Activated CD4-positive, alpha-beta T cell treated with anti-CD3 and anti-CD28 coated beads, Interleukin-2, amount 10 ng/mL, durations not matched to agents 7 days and 5 days (primary cell): Measurements from ENCODE around the gene TRPM5. TPM values are rescaled to one million over a fixed set of nuclear protein-coding genes. Genes with fewer than 3 reads are reported as not detected.
"Not testable (repeated sequence)": the region's sequence is repeated elsewhere in the genome, so short reads cannot be mapped to it uniquely, and the experiment has no call there.

ENCODE experiments used
- CTCF ChIA-PET: fragments of 350-600 bp; sonication (Branson Sonifier 250); formaldehyde crosslinking; loops from one replicate; lab custom pipeline; 2021; ENCODE audit warnings: antibody characterized with exemption; lab: Charles Lee
- POLR2A ChIA-PET: fragments of 350-600 bp; sonication (Branson Sonifier 250); formaldehyde crosslinking; loops from one replicate; lab custom pipeline; 2021; ENCODE audit warnings: antibody characterized with exemption; lab: Charles Lee
- DNase-seq: peaks from one replicate; pipeline ENCODE4 v3.0.0-alpha.2; 2020
- H3K27ac Mint-ChIP-seq: one replicate; pipeline ENCODE4 v1.8.0; 2021; ENCODE audit warnings: mild to moderate bottlenecking, moderate library complexity, mixed read lengths
- H3K27me3 Mint-ChIP-seq: one replicate; pipeline ENCODE4 v1.8.0; 2021; ENCODE audit warnings: mixed read lengths
- H3K36me3 Mint-ChIP-seq: one replicate; pipeline ENCODE4 v1.8.0; 2021; ENCODE audit warnings: low read depth, mixed read lengths
- H3K4me1 Mint-ChIP-seq: one replicate; pipeline ENCODE4 v1.8.0; 2021; ENCODE audit warnings: mixed read lengths
- H3K4me3 Mint-ChIP-seq: one replicate; pipeline ENCODE4 v1.8.0; 2021; ENCODE audit warnings: mild to moderate bottlenecking, moderate library complexity, mixed read lengths
- H3K9me3 Mint-ChIP-seq: one replicate; pipeline ENCODE4 v1.8.0; 2021; ENCODE audit warnings: mixed read lengths
- total RNA-seq, 2 experiments: library from RNA; stranded (reverse); gene quantifications; one replicate each; pipeline ENCODE4 v1.2.3, GENCODE V29; 2021

TRPM5 gene, protein sequence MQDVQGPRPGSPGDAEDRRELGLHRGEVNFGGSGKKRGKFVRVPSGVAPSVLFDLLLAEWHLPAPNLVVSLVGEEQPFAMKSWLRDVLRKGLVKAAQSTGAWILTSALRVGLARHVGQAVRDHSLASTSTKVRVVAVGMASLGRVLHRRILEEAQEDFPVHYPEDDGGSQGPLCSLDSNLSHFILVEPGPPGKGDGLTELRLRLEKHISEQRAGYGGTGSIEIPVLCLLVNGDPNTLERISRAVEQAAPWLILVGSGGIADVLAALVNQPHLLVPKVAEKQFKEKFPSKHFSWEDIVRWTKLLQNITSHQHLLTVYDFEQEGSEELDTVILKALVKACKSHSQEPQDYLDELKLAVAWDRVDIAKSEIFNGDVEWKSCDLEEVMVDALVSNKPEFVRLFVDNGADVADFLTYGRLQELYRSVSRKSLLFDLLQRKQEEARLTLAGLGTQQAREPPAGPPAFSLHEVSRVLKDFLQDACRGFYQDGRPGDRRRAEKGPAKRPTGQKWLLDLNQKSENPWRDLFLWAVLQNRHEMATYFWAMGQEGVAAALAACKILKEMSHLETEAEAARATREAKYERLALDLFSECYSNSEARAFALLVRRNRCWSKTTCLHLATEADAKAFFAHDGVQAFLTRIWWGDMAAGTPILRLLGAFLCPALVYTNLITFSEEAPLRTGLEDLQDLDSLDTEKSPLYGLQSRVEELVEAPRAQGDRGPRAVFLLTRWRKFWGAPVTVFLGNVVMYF (N-terminal part only)
- total RNA-seq, result under 1 TPM in 1 of 2 experiments, not detected in 1; 0.07 TPM

DNA sequence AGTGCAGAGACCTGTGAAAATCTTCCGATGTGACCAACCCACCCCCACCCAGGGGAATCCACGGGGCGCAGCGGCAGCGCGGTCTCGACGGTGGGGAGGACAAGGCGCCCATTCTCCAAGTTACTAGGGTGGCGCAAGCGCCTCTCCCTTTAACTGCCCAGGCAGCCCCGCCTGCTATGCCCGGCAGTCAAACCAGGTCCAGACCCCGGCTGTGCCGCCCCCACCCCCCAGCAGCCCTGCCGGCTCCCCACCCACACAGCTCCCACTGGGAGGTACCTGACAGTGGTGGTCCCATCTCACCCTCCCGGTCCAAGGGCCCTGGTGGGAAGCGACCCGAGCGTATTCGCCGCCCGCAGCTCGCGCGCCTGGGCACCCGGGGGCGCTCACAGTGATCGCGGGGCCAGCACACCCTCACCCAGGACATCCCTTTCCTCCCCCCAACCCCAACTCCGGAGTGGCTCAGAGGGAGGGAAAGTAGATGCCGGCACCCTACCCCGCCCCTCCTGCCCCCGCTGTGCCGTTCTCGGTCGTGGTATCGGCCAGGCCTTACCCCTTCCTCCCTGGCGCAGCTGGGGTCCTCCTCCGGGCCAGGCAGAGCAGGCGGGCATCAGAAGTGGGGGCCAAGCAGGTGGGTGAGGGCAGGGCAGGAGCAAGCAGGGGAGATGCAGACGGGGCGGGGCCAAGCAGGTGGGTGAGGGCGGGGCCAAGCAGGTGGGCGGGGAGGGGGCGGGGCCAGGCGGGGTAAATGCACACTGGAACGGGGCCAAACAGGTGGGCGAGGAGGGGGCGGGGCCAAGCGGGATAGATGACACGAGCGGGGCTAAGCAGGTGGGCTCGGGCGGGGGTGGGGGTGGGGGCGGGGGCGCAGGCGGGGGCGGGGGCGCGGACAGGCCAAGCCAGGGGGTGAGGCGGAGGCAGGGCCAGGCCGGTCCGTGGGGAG lies at the start of gene TRPM5:
TRPM5 (minus strand) TSS at position 634 of the 940 bp plus-strand sequence. CDS start 21,478 bp downstream, outside the sequence.
- peak; percentile 74 for DNase-seq
- Mint-ChIP-seq H3K4me1 (peaks cover 39% of the 10 kb centered on the region), H3K9me3 (no peaks in the 10 kb centered on the region), H3K27ac (peak within 1 kb of the TSS; percentile 86), H3K4me3 (peak within 1 kb of the TSS; percentile 91), H3K36me3 (peaks cover 5% of the 10 kb centered on the region), H3K27me3 (peaks cover 13% of the 10 kb centered on the region)
- POLR2A ChIA-PET, result no interaction called here
- CTCF ChIA-PET, result interaction anchor here (1.0 to 2.1 kb wide), 3 partner anchors 87 to 448 kb away, joined by 3 to 5 read pairs (median 4); no protein-coding TSS in a partner anchor

DNA sequence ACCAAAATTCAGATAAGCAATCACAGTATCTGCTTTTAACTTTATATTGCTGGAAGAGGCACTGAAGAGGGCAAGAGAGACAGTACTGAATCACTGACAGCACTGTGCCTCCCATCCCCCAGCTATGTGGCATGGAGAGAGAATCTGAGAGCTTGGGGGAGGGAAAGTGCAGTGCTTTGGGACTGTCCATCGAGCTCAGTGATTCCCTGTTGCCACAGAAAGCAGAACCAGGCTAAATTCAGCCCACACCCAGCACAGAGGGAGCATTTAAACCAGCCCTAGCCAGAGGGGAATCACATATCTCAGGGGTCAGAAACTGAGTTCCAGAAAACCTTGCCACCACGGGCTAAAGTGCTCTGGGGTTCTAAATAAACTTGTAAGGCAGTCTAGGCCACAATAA lies 44.8 kb upstream of the TRPM5 start:
- H3K27ac Mint-ChIP-seq, result no peak overlapping the region
- H3K27me3 Mint-ChIP-seq, result no peaks in the 10 kb centered on the region
- CTCF ChIA-PET, result no interaction called here
- peaks cover 51% of the 10 kb centered on the region for H3K9me3 Mint-ChIP-seq
- no peak for DNase-seq
- POLR2A ChIA-PET, result interaction anchor here (0.7 kb wide), 1 partner anchor 111 kb away, joined by 3 read pairs; no protein-coding TSS in a partner anchor
- H3K36me3 Mint-ChIP-seq, result peaks cover 35% of the 10 kb centered on the region
- H3K4me1 Mint-ChIP-seq, result no peaks in the 10 kb centered on the region
- no peak overlapping the region for H3K4me3 Mint-ChIP-seq

DNA sequence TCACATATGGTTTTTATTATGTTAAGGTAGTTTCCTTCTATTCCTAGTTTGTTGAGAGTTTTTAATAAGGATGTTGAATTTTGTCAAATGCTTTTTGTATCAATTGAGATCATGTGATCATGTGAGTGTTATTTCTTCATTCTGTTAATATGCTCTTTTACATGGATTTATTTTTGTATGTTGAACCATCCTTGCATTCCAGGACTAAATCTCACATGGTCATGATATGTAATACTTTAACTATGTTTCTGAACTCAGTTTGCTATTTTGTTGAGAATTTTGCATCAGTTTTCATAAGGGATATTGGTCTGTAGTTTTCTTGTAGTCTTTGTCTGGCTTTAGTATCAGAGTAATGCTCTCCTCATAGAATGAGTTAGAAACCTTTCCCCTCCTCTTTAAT lies 43.7 kb upstream of the TRPM5 start:
- Mint-ChIP-seq H3K36me3 (peaks cover 37% of the 10 kb centered on the region), H3K4me3 (no peak overlapping the region), H3K27me3 (no peaks in the 10 kb centered on the region), H3K4me1 (no peaks in the 10 kb centered on the region), H3K9me3 (peaks cover 45% of the 10 kb centered on the region), H3K27ac (no peak overlapping the region)
- no peak for DNase-seq
- ChIA-PET CTCF (interaction anchor here (0.7 kb wide), 1 partner anchor 10 kb away, joined by 3 read pairs; no protein-coding TSS in a partner anchor), POLR2A (no interaction called here)

DNA sequence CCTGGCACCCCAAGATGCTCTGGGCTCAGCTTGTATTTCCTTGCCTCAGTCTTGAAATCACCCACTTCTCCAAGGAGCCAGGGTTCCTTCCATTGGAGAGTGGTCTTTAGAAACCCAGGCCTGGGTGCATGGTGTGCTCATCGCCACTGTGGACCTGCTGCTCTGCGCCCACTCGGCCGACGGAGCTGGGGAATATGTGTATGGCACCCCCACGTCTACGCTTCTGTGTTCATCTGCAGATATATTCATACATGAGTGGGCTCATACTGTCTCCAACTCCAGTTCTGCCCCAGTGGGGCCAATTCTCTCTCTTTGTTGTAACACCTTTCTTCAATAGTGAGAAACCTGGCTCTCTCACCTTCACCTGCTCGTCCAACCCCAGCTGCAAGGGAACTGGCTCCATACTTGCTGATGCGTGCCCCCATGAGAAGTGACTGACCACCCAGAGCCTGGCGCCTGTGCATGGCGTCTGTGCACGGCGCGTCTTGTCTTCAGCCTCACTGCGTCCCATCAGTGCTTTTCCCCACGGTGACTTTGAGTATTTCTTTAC lies 40.3 kb upstream of the TRPM5 start:
- DNase-seq, result no peak
- Mint-ChIP-seq H3K36me3 (peaks cover 48% of the 10 kb centered on the region), H3K27me3 (no peaks in the 10 kb centered on the region), H3K9me3 (peaks cover 42% of the 10 kb centered on the region), H3K27ac (no peak overlapping the region), H3K4me3 (no peak overlapping the region), H3K4me1 (peaks cover 20% of the 10 kb centered on the region)
- ChIA-PET CTCF (interaction anchor here (1.2 kb wide), 1 partner anchor 17 kb away, joined by 6 read pairs; no protein-coding TSS in a partner anchor), POLR2A (no interaction called here)

DNA sequence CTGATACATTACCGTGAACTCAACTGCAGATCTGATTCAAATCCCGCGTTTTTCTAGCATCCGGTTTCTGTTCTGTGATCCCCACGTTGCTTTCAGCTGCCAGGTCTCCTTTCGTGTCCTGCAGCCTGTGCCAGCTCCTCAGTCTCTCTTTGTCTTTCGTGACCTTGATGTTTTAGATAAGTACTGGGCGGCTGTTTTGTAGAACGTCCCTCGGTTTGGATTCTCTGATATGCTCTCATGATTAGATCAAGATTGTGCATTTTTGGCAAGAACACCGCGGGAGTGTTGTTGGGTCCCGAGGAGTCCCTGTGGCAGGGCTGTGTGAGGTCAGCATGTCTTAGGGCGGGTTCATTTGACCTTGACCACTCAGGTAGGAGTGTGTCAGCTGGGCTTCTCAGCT lies 39.1 kb upstream of the TRPM5 start:
- DNase-seq, result no peak
- H3K9me3 Mint-ChIP-seq, result peaks cover 35% of the 10 kb centered on the region
- H3K36me3 Mint-ChIP-seq, result peaks cover 49% of the 10 kb centered on the region
- no peak overlapping the region for H3K27ac Mint-ChIP-seq
- no peak overlapping the region for H3K4me3 Mint-ChIP-seq
- H3K27me3 Mint-ChIP-seq, result no peaks in the 10 kb centered on the region
- ChIA-PET POLR2A (no interaction called here), CTCF (interaction anchor here (1.2 kb wide), 1 partner anchor 16 kb away, joined by 6 read pairs; no protein-coding TSS in a partner anchor)
- peaks cover 20% of the 10 kb centered on the region for H3K4me1 Mint-ChIP-seq

DNA sequence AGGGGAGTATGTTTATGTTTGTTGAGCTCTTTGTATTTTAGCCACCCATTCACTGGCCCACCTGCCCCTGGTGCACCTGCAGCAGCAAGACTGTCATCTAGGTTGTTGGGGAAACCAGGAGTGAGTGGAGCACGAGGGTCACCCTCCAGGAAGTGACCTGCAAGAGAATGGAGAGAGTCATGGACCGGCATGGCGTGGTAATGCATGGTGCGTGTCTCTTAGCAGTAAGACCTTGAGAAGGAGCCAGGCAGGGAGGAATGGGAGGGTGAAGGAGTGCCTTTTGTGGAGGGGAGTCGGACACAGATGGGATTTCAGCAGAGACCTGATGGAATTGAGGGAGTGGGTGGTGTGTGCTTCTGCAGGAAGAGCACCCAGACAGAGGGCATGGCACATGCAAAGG lies 38.4 kb upstream of the TRPM5 start:
- ChIA-PET CTCF (no interaction called here), POLR2A (no interaction called here)
- H3K4me3 Mint-ChIP-seq, result no peak overlapping the region
- H3K27ac Mint-ChIP-seq, result no peak overlapping the region
- peaks cover 35% of the 10 kb centered on the region for H3K9me3 Mint-ChIP-seq
- DNase-seq, result no peak
- H3K36me3 Mint-ChIP-seq, result peaks cover 49% of the 10 kb centered on the region
- H3K27me3 Mint-ChIP-seq, result no peaks in the 10 kb centered on the region
- peaks cover 20% of the 10 kb centered on the region for H3K4me1 Mint-ChIP-seq

DNA sequence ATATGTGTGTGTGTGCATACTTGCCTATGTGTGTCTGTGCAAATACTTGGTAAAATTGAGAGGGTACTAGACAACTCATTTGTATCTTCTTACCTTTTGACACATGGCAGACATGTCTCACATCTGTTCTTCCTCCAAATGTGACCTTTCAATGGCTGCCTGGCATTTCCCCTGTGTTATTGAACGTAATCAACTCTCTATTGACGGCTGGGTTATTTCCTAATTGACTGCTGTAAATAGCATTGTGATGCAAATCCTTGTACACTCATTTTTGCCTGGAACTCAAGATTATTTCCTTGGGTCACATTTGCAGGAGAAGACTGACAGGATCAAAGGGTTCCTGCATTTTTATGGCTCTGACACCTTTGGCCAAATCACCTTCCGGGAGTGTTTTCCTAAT lies 37.9 kb upstream of the TRPM5 start:
- no peak for DNase-seq
- H3K27me3 Mint-ChIP-seq, result no peaks in the 10 kb centered on the region
- peaks cover 20% of the 10 kb centered on the region for H3K4me1 Mint-ChIP-seq
- ChIA-PET CTCF (no interaction called here), POLR2A (no interaction called here)
- H3K9me3 Mint-ChIP-seq, result peaks cover 34% of the 10 kb centered on the region
- H3K36me3 Mint-ChIP-seq, result peaks cover 49% of the 10 kb centered on the region
- no peak overlapping the region for H3K27ac Mint-ChIP-seq
- no peak overlapping the region for H3K4me3 Mint-ChIP-seq

DNA sequence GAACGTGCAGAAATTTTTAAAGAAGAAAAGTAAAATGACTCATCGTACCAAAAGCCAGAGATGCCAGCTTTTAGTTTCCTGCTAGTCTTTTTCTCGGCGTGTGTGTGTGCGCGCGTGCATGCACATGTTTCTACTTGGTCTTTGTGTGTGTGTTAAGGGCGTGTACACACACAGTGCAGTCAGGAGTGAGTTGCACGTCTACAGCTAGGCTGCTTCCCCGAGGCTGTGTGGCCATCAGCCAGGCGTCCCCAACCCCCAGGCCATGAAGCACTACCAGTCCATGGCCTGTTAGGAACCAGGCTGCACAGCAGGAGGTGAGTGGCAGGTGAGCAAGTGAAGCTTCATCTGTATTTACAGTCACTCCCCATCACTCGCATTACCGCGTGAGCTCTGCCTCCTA lies 36.9 kb upstream of the TRPM5 start:
- Mint-ChIP-seq H3K9me3 (peaks cover 28% of the 10 kb centered on the region), H3K27ac (no peak overlapping the region), H3K36me3 (peaks cover 48% of the 10 kb centered on the region), H3K4me1 (peaks cover 20% of the 10 kb centered on the region), H3K27me3 (no peaks in the 10 kb centered on the region), H3K4me3 (peak overlapping the region; percentile 19)
- no peak for DNase-seq
- ChIA-PET CTCF (no interaction called here), POLR2A (no interaction called here)

DNA sequence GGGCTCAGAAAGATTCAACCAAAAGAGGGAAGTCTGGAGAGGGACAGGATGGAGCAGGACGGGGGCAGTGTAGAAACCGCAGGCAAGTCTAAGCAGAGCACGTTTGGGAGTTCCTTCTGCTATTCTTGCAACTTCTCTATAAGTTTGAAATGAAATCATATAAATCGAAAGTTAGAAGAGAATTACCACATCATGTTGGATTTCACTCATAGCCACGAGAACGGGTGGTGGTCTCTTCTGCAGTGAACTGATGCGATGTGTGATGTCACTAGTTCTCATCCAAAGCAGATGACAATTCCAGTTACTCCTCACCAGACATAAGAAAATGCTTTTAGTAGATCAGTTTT lies 36.5 kb upstream of the TRPM5 start:
- CTCF ChIA-PET, result no interaction called here
- H3K27ac Mint-ChIP-seq, result no peak overlapping the region

DNA sequence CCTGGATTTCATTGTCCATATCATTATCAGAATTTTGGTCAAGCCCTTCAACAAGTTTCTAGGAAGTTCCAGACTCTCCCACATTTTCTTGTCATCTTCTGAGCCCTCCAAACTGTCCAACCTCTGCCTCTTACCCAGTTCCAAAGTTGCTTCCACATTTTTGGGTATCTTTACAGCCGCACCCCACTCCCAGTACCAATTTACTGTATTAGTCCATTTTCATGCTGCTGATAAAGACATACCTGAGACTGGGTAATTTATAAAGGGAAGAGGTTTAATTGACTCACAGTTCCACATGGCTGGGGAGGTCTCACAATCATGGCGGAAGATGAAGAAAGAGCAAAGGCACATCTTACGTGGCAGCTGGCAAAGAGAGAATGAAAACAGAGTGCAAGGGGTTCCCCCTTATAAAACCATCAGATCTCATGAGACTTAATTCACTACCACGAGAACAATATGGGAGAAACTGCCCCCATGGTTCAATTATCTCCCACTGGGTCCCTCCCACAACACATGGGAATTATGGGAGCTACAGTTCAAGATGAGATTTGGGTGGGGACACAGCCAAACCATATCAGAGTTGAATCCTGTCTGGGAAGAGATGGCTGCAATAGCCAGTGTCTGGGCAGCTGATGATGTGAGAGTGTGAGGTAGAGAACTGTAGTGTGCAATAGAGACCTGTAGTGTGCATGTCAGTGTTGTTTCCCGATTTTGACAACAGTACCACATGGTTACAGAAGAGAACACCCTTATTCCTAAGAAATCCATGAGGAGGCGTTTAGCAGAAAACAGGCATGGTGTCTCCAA lies 36.0 kb upstream of the TRPM5 start:
- H3K27me3 Mint-ChIP-seq, H3K4me3 Mint-ChIP-seq, DNase-seq, H3K27ac Mint-ChIP-seq, POLR2A ChIA-PET, CTCF ChIA-PET: not testable (repeated sequence)
- Mint-ChIP-seq H3K4me1 (peaks cover 20% of the 10 kb centered on the region), H3K36me3 (peaks cover 40% of the 10 kb centered on the region), H3K9me3 (peaks cover 19% of the 10 kb centered on the region)

More for the DNA sequence above, 36.5 kb upstream of the TRPM5 start:
- Mint-ChIP-seq H3K9me3 (peaks cover 23% of the 10 kb centered on the region), H3K36me3 (peaks cover 46% of the 10 kb centered on the region), H3K27me3 (no peaks in the 10 kb centered on the region), H3K4me1 (peaks cover 20% of the 10 kb centered on the region), H3K4me3 (peak overlapping the region; percentile 19)
- DNase-seq, result no peak
- POLR2A ChIA-PET, result no interaction called here

DNA sequence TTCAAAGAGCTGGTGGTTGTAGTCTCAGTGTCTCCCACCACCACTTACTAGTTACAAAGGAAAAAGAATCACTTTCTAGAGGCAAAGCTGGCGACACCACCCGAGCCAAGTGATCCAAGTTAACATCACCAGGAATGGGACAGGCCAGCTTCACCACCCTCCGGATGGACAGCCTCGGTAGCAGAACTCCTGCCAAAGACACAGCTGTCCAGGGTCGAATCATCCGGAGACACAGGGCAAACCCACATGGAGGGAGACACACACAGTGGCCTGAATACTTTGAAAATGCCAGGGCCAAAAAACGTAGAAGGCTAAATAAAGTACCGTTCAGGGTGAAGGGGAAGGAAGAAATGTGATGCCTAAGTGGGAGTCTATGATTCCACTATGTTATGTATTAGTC lies 33.6 kb upstream of the TRPM5 start:
- DNase-seq, result no peak
- ChIA-PET POLR2A (no interaction called here), CTCF (interaction anchor here (1.2 kb wide), 1 partner anchor 10 kb away, joined by 3 read pairs; no protein-coding TSS in a partner anchor)
- no peak overlapping the region for H3K4me3 Mint-ChIP-seq
- H3K9me3 Mint-ChIP-seq, result peaks cover 19% of the 10 kb centered on the region
- no peaks in the 10 kb centered on the region for H3K27me3 Mint-ChIP-seq
- H3K27ac Mint-ChIP-seq, result no peak overlapping the region
- H3K4me1 Mint-ChIP-seq, result peaks cover 27% of the 10 kb centered on the region
- H3K36me3 Mint-ChIP-seq, result peaks cover 34% of the 10 kb centered on the region
